ENCODE data around the gene SCN2B. TPM values are rescaled to one million over a fixed set of nuclear protein-coding genes. Genes with fewer than 3 reads are reported as not detected.

SCN2B gene
- total and polyA plus RNA-seq, 2 experiments from 2014 or later: not detected

- H3K9me3 ChIP-seq (ENCODE audit: low read depth): no peaks in the 10 kb centered on the region
- no peak overlapping the region for H3K9ac ChIP-seq
- no peaks in the 10 kb centered on the region for H3K9me2 ChIP-seq (ENCODE audit: insufficient read depth)
- H2AFZ ChIP-seq: no peak overlapping the region
- H4K20me1 ChIP-seq (ENCODE audit: insufficient read depth): no peaks in the 10 kb centered on the region
- H3K4me3 ChIP-seq: no peak overlapping the region
- H3K36me3 ChIP-seq (ENCODE audit: low read depth): no peaks in the 10 kb centered on the region
- no peaks in the 10 kb centered on the region for H3K79me2 ChIP-seq (ENCODE audit: insufficient read depth)
- no peak overlapping the region for H3K4me2 ChIP-seq (ENCODE audit: unreplicated experiment)
- H3F3A ChIP-seq (ENCODE audit: insufficient read depth): no peaks in the 10 kb centered on the region
- H3K27me3 ChIP-seq (replicated peaks; ENCODE audit: insufficient read depth): peaks cover 57% of the 10 kb centered on the region
- no peak for DNase-seq
- 0 out of 2 replicates have a peak, but pooled peaks cover 5% of the 10 kb centered on the region for H3K4me1 ChIP-seq (ENCODE audit: insufficient read depth)
- in situ Hi-C loops (cut with MboI): no loop called here
- H3K27ac ChIP-seq: no peak overlapping the region
- no peak for TF ChIP-seq EZH2phosphoT487 (IDR thresholded peaks at IDR 0.05; ENCODE audit: insufficient read depth, low read depth)
- TF ChIP-seq EZH2 (IDR thresholded peaks at IDR 0.05; ENCODE audit: insufficient read depth, poor library complexity, severe bottlenecking): no peak
- 53 to 63% methylated on average over 9 of the region's 9 CpGs for WGBS, 2 experiments (ENCODE audit: low coverage in 1 of 2, low lambda C conversion rate in 2 of 2, missing lambda C conversion rate in 2 of 2)
Observed at GRCh38 chr11:118205606-118206378, 29.4 kb upstream of the SCN2B start.

- 47 to 48% methylated on average over 5 to 7 of the region's 7 CpGs for WGBS, 2 experiments (ENCODE audit: low coverage in 1 of 2, low lambda C conversion rate in 2 of 2, missing lambda C conversion rate in 2 of 2)
- no peak overlapping the region for H3K9ac ChIP-seq
- no peak for DNase-seq
- no peaks in the 10 kb centered on the region for H4K20me1 ChIP-seq (ENCODE audit: insufficient read depth)
- H3F3A ChIP-seq (ENCODE audit: insufficient read depth): no peaks in the 10 kb centered on the region
- no peak for TF ChIP-seq EZH2phosphoT487 (IDR thresholded peaks at IDR 0.05; ENCODE audit: insufficient read depth, low read depth)
- TF ChIP-seq EZH2 (IDR thresholded peaks at IDR 0.05; ENCODE audit: insufficient read depth, poor library complexity, severe bottlenecking): no peak
- no peaks in the 10 kb centered on the region for H3K9me2 ChIP-seq (ENCODE audit: insufficient read depth)
- H3K79me2 ChIP-seq (ENCODE audit: insufficient read depth): no peaks in the 10 kb centered on the region
- no peaks in the 10 kb centered on the region for H3K36me3 ChIP-seq (ENCODE audit: low read depth)
- no peaks in the 10 kb centered on the region for H3K4me1 ChIP-seq (ENCODE audit: insufficient read depth)
- no peak overlapping the region for H2AFZ ChIP-seq
- in situ Hi-C loops (cut with MboI): no loop called here
- H3K9me3 ChIP-seq (ENCODE audit: low read depth): no peaks in the 10 kb centered on the region
- no peak overlapping the region for H3K4me3 ChIP-seq
- no peak overlapping the region for H3K27ac ChIP-seq
- H3K27me3 ChIP-seq (replicated peaks; ENCODE audit: insufficient read depth): peaks cover 40% of the 10 kb centered on the region
- no peak overlapping the region for H3K4me2 ChIP-seq (ENCODE audit: unreplicated experiment)
Observed at GRCh38 chr11:118202599-118203422, 26.4 kb upstream of the SCN2B start.

- Histone ChIP-seq H3K79me2 (ENCODE audit: insufficient read depth) (no peaks in the 10 kb centered on the region), H3K27ac (no peak overlapping the region), H2AFZ (no peak overlapping the region), H3K4me3 (no peak overlapping the region), H3K27me3 (replicated peaks; ENCODE audit: insufficient read depth) (peaks cover 41% of the 10 kb centered on the region), H3K4me2 (ENCODE audit: unreplicated experiment) (no peak overlapping the region), H3K4me1 (ENCODE audit: insufficient read depth) (no peaks in the 10 kb centered on the region), H3K9ac (no peak overlapping the region), H3K9me3 (ENCODE audit: low read depth) (no peaks in the 10 kb centered on the region), H3F3A (ENCODE audit: insufficient read depth) (no peaks in the 10 kb centered on the region), H3K9me2 (ENCODE audit: insufficient read depth) (no peaks in the 10 kb centered on the region), H4K20me1 (ENCODE audit: insufficient read depth) (no peaks in the 10 kb centered on the region), H3K36me3 (ENCODE audit: low read depth) (no peaks in the 10 kb centered on the region)
- in situ Hi-C loops (cut with MboI): no loop called here
- WGBS, 2 experiments (ENCODE audit: low coverage in 1 of 2, low lambda C conversion rate in 2 of 2, missing lambda C conversion rate in 2 of 2): 23 to 41% methylated on average over 2 of the region's 2 CpGs
- DNase-seq: no peak
- no peak for TF ChIP-seq EZH2phosphoT487 (IDR thresholded peaks at IDR 0.05; ENCODE audit: insufficient read depth, low read depth)
- no peak for TF ChIP-seq EZH2 (IDR thresholded peaks at IDR 0.05; ENCODE audit: insufficient read depth, poor library complexity, severe bottlenecking)
Observed at GRCh38 chr11:118201966-118202365, 25.5 kb upstream of the SCN2B start.

GRCh38 chr11:118200901-118201680, 24.7 kb upstream of the SCN2B start:
- Histone ChIP-seq H3K4me1 (ENCODE audit: insufficient read depth) (no peaks in the 10 kb centered on the region), H3F3A (ENCODE audit: insufficient read depth) (no peaks in the 10 kb centered on the region), H3K9me2 (ENCODE audit: insufficient read depth) (no peaks in the 10 kb centered on the region), H2AFZ (no peak overlapping the region), H3K4me2 (ENCODE audit: unreplicated experiment) (no peak overlapping the region), H3K79me2 (ENCODE audit: insufficient read depth) (no peaks in the 10 kb centered on the region), H3K27ac (no peak overlapping the region), H4K20me1 (ENCODE audit: insufficient read depth) (no peaks in the 10 kb centered on the region), H3K36me3 (ENCODE audit: low read depth) (no peaks in the 10 kb centered on the region), H3K9me3 (ENCODE audit: low read depth) (no peaks in the 10 kb centered on the region), H3K4me3 (no peak overlapping the region), H3K9ac (no peak overlapping the region), H3K27me3 (replicated peaks; ENCODE audit: insufficient read depth) (peaks cover 39% of the 10 kb centered on the region)
- in situ Hi-C loops (cut with MboI): no loop called here
- TF ChIP-seq EZH2 (IDR thresholded peaks at IDR 0.05; ENCODE audit: insufficient read depth, poor library complexity, severe bottlenecking): no peak
- TF ChIP-seq EZH2phosphoT487 (IDR thresholded peaks at IDR 0.05; ENCODE audit: insufficient read depth, low read depth): no peak
- no peak for DNase-seq
- 65 to 66% methylated on average over 9 of the region's 9 CpGs for WGBS, 2 experiments (ENCODE audit: low coverage in 1 of 2, low lambda C conversion rate in 2 of 2, missing lambda C conversion rate in 2 of 2)
